Stimulated activated CD8-positive, alpha-beta memory T cell treated with anti-CD3 and anti-CD28 coated beads, Interleukin-2, amount 100 ng/mL, for 1 hour (primary cell): ENCODE data around the gene RBM33.

ENCODE experiments used
- DNase-seq, 2 donors: peaks; one replicate each; pipeline ENCODE4 v3.0.0-alpha.2; 2020; ENCODE audit warnings: low read depth in 2 of 2

RBM33 gene

DNA sequence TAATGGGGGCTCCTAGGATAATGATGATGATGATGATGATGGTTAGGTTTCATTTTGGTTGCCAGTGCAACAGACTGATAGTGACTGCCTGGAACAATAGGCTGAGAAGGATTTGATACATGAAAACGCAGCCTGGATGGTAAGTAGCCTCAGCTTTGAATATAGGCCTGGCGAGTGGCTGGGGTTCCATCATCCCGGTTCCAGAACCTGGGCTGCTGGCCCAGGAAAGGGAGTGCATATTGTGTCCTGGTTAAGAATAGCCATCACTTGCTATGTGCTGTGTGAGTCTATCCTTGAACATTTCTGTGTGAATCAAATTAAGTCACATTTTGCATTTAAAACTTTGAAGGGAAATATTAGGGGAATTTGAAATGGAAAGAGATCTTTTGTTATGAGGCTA, 105.1 kb downstream of the RBM33 start:
- DNase-seq: no peak

DNA sequence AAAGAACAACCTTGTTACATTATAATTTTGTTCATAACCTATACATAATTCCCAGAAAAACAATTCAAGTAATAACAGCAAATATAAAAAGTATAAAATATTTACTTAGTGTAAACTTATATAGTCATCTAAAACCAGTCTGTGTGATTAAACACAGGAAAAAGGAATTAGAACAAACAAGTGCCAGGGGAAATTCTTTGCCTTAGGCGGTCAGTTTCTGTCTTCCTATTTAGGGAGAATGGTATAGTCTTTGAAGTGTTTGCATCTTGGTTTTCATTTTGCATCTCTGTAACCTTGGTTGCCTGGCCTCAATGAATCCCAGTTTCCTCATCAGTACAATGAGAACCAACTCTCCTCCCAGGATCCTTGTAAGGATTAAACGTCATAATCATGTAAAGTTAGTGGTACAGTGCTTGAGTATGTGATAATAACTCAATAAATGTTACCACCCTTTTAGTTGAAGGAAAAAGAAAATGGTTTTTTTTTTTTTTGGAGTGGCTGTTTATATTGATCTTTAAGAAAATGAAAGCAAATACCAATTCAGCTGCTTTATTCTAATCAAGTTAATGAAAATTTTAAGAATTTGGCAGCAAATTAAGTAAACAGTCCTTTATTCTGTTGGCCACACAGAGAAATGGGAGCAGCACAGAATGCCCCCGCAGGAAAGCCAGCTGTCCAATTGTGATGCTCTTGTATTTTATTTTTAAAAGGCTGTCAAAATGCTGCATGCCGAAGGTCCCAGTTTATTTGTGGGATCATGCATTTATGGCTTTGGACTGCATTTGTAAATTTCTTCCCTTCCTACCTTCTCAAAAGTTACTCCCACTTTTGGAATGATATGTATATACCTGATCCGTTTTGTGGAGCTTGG, 106.0 kb downstream of the RBM33 start:
- DNase-seq: no peak

DNA sequence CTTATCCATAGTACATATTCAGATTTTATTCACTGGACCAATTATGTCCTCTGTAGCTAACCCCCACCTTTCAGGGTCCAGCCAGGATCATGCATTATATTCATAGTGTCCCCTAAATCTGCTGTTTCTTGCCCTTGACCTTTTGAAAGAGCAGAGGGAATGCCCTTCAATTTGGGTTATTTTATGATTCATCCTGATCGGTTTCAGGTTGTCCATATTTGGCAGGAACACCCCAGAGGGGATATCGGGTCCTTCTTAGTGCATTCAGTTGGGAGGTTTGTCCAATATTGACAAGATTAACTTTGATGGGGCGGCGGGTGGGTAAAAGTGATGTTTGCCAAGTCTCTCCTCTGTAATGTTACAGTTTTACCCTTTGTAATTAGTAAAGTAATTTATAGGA, 106.9 kb downstream of the RBM33 start:
- DNase-seq: no peak

DNA sequence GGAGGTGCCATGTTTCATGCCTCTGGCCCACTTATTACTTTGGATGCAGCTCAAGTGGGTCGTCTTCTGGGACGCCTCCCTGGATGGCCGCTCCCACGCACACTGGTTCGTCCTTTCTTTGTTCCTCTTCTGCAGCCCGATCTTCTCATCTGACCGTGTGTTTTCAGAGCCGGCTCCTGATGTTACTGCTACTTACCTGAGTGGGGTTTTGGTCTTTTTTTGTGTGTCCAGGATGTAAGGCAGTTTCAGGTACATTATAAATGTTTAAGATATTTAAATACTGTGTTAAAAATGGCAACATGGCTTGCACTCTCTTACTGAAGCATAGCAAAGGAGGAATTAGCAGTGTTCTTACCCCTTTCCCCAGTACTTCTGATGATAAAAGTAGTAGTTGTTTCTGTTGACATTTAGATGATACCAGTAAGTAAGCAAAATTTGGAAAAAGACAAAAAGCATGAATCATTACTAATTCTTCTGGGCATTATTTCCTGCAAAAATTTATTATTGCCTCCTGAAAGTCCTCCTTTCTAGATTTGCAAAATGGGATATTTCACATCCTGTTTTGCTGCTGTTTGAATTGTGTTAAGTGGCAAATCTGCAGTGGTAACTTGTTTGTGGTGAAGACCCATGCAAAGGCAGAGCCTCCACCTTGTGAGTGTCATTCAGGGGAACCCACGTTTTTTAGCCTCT, 108.4 kb downstream of the RBM33 start:
- DNase-seq: no peak

DNA sequence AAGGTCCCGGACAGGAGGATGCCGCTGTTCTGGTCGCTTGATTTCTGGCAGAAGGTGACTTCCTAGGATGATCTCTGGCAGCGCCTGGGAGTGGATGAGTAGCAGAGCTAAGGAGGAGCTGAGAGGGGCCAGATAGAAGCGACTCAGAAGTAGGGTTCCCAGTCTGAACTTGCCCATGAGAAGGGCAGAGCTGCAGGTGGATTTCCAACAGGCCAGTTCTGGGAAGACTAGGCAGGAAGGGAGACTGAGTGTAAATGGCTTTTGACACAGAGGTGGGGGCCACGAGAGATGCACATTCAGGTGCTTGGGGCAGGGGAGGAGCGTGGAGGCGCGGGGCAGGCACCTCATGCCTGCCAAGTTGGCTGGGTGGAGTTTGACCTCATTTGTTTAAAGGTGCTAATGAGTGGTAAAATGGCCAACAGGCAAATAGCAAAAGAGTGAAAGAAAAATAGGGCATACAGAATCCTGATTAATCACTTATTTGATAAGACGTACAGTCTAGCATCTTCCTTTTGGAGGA, 109.0 kb downstream of the RBM33 start:
- no peak for DNase-seq

DNA sequence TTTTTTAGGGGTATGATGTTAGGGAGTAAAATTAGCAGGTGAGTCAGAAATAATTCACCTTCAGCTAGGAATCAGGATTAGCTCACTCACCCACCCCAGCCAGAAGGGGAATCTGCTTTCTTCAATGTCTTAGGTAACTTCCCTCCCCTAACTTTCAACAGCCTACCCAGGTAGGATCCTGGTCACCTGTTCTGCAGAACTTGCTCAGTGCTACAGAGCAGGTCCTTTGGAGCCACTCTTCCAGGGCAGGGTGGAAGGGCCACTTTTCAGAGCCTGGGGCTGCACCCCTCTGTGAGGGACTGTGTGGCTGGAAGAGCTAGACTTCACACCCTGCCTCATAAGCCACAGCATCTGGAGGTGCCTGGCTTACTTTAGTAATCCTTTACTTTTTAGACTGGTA, 109.7 kb downstream of the RBM33 start:
- DNase-seq: no peak

DNA sequence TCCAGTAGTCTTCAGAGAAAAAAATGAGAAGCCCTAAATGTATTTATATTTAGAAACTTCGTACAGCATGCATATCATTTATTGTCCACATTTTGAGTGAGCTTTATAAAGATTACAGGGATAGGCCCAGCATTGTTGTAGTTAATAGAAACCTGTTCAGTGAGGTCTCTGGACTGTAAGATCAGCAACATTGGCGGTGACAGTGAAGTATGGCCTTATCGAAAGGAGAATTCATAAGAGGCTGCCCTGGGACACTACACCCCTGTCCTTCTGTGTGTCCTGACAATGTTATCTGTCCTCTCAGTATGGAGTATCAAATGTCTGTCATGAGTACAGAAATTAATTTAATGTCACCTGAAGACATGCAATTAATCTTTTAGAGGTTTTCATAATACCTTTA, 110.6 kb downstream of the RBM33 start:
- no peak for DNase-seq

DNA sequence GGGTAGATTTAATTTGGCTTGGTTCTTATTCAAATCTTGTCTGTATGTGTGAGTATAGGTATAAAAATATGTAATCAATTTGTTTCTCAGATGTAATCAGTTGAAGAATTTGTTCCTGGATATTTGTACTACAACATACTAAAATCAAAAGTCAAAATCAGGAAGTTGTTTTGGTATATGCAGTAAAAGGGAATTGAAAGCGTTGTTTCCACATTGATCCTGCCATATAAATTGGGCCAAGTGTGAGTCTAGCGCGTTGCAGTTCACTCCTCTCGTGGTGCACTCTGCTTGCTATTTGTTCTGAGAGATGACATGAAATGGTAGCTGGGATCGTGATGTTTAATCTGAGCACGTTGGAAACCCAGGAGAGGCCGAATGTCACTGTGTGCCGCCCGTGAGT, 111.9 kb downstream of the RBM33 start:
- no peak for DNase-seq

DNA sequence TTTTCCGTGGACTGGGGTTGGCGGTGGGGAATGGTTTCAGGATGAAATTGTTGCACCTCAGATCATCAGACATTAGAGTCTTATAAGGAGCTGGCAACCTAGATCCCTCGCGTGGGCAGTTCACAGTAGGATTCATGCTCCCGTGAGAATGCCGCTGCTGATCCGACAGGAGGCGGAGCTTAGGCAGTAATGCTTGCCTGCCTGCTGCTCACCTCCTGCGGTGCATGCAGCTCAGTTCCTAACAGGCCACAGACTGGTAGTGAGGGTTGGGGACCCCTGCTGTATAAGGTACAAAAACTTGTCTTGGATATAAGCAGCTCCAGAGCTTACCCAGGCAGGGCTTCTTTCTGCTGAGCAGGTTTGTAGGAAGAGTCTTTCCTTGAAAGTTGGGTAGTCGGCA, 113.9 kb downstream of the RBM33 start:
- DNase-seq: no peak

DNA sequence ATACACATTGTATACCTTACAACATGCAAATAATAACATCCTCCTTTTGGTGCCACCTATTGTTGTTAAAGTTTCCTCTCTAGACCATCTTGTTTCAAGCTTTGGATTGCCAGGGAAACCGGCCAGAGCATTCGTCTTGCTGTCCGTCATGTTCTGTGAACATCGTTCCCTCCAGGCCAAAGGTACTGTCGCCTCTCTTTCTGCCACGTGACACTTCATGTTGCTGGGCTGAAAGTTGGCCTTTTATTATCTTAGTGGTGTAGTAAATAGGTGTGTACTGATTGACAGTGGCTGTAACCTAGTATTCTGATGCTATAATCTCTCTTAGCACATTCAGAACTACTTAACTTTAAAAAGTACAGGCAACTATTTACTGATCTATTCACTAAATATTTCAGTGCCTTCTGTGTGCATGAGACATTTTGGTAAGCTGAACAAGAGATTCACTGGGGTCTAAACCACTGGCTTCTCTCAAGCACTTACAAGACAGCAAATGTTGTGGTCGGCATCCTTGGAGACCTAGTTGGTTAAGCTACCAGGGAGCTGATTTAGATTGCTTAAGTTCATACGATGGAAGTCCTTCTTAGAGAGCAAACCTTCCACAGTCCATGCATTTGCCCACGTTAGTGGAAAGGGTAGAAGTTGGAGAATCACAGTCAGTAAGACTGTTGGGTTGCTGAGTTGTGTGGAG, 115.4 kb downstream of the RBM33 start:
- DNase-seq: no peak

DNA sequence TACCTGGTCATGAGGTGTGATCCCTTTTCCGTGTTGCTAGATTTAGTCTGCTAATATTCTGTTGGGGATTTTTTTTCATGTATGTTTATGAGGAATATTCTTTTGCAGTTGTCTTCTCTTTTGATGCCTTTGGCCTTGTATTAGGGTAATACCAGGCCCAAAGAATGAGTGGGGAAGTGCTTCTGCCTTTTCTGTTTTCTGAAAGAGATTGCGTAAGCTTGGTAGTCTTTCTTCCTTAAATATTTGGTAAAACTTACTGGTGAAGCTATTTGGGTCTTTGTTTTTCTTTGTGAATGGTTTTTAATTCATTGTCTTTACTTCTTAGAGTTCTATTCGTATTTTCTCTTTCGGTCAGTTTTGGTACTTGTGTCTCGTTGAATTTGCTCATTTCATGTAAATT, 116.7 kb downstream of the RBM33 start:
- DNase-seq: no peak

DNA sequence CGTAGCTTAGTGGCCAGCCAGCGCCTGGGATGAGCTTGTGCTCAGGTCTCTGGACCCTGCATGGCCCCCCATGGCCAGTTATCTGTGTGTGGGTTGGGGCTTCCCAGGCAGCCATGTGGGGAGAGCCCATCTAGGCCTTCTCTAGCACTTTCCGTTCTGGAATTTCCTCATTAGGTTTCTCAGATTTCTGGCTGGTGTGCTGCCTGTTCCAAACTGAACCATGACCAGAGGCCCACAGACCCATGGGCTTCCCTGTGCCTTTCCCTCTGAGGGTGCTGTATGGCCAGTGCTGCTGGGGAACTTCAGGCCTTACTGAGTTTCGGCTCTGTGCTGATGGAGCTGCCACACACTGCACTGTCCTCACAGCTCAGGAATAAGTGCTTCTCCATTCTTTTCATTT, 117.6 kb downstream of the RBM33 start:
- no peak for DNase-seq

DNA sequence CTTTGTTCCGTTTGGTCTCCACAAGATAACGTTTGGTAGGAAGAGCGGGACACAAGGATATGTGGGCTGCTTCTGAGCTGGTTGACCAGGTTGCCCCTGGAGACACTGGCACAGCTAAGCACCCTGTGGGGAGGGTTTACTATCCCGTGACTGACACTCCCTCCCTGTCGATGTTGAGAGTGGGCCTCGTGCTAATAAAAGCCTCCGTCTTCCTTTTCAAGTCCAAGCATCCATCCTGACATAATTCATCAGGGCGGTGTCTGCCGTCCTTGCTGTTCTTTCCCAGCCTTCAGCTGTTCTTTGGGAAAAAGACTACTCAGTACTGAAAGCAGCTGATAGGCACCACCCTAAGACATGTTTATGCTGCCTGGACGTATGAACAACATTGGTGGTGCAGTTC, 118.2 kb downstream of the RBM33 start:
- DNase-seq: no peak

DNA sequence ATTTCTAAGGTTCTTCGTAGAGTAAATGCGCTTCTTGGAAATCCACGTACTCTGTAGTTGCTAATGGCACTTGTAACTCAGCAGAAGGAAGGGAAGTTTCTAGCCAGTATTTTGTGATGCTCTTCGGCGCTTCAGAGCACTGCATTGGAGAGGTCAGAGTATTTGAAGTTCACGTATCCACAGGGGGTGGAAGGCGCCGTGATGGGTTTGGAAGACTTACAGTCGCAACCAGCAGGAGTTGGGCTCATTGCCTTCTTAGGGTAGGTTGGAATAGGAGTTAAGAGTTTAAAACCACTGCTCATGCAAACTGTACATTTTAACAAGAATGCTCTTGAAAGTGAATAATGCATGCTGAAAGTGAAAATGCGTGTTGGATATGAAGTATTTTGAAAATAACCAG, 118.7 kb downstream of the RBM33 start:
- DNase-seq: no peak

DNA sequence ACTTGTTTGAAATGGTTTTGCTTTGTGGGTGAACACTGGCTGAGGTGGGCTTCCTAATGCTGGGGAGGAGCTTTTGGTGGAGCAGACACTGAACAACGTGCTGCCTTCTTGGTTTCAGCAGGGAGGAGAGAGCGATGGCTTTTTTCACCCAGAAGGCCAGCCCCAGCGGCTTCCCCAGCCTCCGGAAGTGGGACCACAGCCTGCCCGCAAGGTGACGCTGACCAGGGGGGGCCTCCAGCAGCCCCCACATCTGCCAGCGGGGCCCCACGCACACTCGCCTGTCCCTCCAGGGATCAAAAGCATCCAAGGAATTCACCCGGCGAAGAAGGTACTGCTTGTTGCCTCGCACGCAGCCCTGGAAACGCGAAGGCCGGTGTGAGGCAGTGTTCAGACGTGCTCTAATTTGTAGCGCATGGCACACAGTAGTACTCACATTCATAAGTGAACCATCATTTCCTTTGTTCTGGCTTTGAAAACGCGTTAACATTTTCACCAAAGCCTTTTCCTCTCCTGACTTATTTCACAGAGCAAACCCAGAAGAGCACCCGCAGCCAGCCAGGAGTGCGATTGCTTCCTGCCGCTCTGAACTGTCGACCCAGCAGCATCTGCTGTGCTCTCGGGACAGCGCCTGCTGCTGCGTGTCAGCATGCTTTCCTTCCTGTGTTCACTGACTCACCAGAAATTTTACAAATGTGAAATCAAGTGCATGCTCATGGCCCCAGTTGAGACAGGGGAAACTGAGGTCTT, 119.4 kb downstream of the RBM33 start:
- peak in 1 of 2 donors; percentile 20 for DNase-seq

DNA sequence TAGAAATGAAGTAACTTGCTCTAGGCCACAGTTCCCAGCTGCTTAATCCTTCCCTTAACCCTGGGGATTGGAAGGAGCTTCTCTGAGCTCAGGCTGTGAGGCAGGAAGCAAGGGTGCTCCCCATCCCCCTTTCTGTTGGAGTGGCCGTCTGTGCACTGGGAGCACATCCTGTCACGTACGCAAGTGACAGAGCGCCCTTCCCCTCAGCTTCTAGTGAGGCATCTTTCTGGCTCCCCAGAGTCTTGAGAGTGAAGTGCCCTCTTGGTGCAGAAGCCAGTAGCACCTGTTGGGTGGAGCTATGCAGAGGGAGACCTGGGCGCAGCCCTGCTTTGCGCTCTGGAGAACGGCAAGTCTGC, 120.0 kb downstream of the RBM33 start:
- DNase-seq: no peak

DNA sequence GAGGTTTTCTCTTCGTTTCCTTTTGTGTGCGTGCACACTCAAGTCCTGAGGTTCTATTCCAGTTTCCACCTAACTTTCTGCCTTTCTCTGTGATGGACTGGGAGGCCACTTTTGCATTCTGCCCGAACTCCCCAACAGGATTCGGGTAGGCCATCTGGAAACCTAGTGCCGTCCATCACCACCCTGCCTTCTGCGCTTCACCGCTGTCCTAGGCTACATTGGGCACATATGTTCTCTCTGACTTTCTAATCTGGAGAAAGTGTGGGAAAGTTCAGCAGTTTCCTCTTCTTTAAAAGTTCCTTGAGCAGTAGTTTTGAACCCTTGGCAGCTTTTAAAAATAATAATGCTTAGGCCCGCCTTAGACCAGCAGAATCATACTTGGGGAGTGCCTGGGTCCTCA, 121.0 kb downstream of the RBM33 start:
- no peak for DNase-seq

DNA sequence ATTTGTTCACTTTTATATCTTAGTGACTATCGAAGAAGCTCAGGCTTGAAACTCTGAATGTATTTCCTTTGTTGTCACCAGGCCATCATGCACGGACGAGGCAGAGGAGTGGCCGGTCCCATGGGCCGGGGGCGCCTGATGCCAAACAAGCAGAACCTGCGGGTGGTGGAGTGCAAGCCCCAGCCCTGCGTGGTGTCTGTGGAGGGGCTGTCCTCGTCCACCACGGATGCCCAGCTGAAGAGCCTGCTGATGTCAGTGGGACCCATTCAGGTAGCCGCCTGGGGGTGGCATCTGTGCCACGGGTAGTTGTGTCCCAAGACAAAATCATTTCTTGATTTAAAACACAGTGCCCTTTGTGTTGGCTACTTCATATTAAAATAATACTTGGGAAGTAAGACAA, 121.9 kb downstream of the RBM33 start:
- no peak for DNase-seq

DNA sequence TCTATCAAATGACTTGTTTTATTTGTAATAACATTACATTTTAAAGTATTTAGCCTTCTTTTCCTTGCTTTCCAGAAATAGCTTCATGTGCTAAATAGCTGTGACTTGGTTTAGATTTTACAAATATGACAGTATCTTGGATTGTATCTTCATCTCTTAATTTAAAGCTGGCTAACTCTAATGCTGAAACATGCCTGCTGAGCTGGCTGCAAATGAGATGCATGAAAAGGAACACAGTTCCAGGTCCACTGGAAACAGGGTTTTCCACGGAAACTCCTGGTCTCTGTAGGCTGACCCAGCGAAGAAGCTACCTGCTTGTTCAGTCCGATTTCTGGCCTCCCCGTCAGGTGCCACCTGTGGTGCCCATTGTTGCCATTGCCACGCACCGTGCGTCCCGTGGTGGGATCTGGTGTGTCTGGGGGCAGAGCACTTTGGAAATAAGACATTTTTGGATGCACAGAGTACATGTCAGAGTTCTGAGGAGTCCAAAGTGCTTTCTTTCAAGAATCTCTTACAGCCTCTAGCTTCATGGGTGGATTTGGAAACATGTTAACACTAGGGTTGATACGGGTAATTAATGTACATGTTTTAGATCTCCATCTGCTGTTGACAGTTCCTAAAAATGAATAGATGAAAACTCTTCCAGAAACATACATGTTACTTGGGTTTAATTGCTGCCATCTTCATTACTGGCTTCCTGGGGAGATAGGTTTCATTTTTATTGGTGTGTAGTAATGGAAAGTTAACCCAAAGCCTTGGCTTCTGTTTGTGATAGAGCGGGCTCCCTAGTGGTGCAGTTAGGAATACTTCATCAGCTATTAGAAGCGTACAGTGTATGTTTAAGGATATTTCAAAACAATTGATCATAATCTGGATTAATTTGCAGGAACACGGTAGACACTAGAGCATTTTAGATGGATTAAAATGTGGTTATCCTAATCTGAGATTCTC, 122.8 kb downstream of the RBM33 start:
- DNase-seq: no peak

DNA sequence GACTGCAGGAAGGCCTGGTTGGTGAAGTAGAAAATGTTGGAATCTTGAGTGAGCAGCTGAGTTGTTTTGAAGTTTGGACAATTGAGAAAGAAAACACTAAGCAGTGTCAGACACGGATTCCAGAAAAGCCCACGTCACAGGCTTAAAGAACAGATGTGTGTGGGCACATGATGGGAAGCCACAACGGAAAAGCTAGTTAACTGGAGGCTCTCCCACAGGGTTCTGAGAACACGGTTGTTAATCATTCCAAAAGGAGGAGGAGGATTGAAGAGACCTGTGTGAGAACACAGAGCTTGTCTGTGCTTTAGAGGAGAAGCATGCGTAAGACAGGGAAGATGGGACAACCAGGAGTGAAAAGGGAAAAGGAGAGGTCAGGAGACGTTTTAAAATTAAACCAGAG, 125.2 kb downstream of the RBM33 start:
- DNase-seq: no peak

DNA sequence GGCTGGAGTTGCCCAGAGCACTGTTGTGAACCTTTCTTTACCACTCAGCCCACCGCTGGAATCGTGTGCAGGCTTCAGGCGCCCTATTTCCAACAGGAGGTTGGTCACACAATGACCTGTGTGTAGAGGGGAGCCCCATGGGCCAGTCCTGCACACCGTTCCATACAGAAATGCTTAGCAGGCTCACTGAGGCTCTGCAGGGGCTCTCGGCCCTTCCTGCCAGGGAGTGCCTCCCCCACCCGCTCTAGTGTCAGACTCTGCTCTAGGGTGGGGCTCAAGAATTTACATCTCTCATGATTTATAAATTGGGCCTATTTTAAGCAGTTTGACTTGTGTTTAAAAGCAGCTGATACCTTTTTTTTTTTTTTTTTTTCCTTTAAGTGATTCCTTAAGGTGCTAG, 125.8 kb downstream of the RBM33 start:
- no peak for DNase-seq
